Lower leg skin (tissue), 3 donors: ENCODE measurements around the gene ADIPOR1.

ENCODE experiments used
- POLR2A ChIP-seq, 2 donors: fragments of 450-650 bp; IDR thresholded peaks; one replicate each; pipeline ENCODE4 v1.6.1; 2016 to 2017; ENCODE audit warnings: antibody characterized with exemption in 2 of 2, mild to moderate bottlenecking in 1 of 2, moderate library complexity in 1 of 2
- TF ChIP-seq, protein P1 (sequence below), 3 donors: fragments of 450-650 bp; IDR thresholded peaks; one replicate each; pipeline ENCODE4 v1.5.1; 2016; ENCODE audit warnings: antibody characterized with exemption in 3 of 3, mild to moderate bottlenecking in 3 of 3, moderate library complexity in 2 of 3

DNA sequence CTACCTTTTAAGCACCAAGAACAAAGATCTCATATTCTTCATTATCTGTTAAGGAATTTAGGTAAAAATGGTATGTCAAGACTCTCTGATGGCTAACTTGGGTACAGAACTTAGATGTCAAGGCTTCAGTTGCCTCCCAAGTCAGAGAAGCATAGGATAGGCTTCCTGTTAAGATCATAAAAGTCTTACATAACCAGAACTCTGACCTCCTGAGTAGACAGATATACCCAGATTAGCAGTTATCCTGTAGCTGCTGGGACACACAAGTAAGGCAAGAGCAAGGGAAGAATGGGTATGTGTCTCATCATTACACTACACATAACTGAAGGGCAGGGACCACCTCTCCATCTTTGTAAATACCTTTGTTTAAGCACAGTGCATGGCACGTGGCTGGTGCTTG is 15.7 kb downstream of the ADIPOR1 start:
- TF ChIP-seq, protein P1, sequence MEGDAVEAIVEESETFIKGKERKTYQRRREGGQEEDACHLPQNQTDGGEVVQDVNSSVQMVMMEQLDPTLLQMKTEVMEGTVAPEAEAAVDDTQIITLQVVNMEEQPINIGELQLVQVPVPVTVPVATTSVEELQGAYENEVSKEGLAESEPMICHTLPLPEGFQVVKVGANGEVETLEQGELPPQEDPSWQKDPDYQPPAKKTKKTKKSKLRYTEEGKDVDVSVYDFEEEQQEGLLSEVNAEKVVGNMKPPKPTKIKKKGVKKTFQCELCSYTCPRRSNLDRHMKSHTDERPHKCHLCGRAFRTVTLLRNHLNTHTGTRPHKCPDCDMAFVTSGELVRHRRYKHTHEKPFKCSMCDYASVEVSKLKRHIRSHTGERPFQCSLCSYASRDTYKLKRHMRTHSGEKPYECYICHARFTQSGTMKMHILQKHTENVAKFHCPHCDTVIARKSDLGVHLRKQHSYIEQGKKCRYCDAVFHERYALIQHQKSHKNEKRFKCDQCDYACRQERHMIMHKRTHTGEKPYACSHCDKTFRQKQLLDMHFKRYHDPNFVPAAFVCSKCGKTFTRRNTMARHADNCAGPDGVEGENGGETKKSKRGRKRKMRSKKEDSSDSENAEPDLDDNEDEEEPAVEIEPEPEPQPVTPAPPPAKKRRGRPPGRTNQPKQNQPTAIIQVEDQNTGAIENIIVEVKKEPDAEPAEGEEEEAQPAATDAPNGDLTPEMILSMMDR (IDR thresholded peaks at IDR 0.05) = no peak
- no peak for TF ChIP-seq POLR2A (IDR thresholded peaks at IDR 0.05)
